Spleen (tissue), 11 donors: ENCODE data around the gene PADI2. TPM values are rescaled to one million over a fixed set of nuclear protein-coding genes. Genes with fewer than 3 reads are reported as not detected.

Experiments used
- DNase-seq: peaks from one replicate; pipeline ENCODE4 v3.0.0-alpha.2; 2020
- H3K27ac ChIP-seq, 8 donors: fragments of 200-600 bp; sonication (generic) in 7 of 8; 1 replicate in 4 of 8; 2 replicates in 4 of 8; pipeline versions ENCODE4 v1.5.0 to v1.8.0; 2016 to 2021; ENCODE audit warnings: inconsistent platforms in 4 of 8, mild to moderate bottlenecking in 4 of 8, moderate library complexity in 1 of 8
- H3K27me3 ChIP-seq, 7 donors: fragments of 200-600 bp; sonication (generic) in 6 of 7; replicated peaks in 1 of 7; 1 replicate in 4 of 7; 2 replicates in 3 of 7; pipeline versions ENCODE4 v1.5.0 to v1.8.0; 2016 to 2021; ENCODE audit warnings: inconsistent platforms in 3 of 7, mild to moderate bottlenecking in 1 of 7
- H3K36me3 ChIP-seq, 6 donors: fragments of 200-600 bp; sonication (generic) in 5 of 6; 1 replicate in 4 of 6; 2 replicates in 2 of 6; pipeline versions ENCODE4 v1.5.0 to v1.8.0; 2016 to 2021; ENCODE audit warnings: inconsistent platforms in 2 of 6
- H3K4me1 ChIP-seq, 6 donors: fragments of 200-600 bp; sonication (generic) in 5 of 6; 1 replicate in 3 of 6; 2 replicates in 3 of 6; pipeline versions ENCODE4 v1.5.0 to v1.8.0; 2016 to 2021; ENCODE audit warnings: inconsistent platforms in 3 of 6
- H3K4me3 ChIP-seq, 8 donors: fragments of 200-600 bp; sonication (generic) in 7 of 8; 1 replicate in 4 of 8; 2 replicates in 4 of 8; pipeline versions ENCODE4 v1.5.0 to v1.8.0; 2016 to 2021; ENCODE audit warnings: inconsistent platforms in 4 of 8, mild to moderate bottlenecking in 4 of 8, moderate library complexity in 2 of 8
- H3K9me3 ChIP-seq, 8 donors: fragments of 200-600 bp; sonication (generic) in 7 of 8; 1 replicate in 4 of 8; 2 replicates in 4 of 8; pipeline versions ENCODE4 v1.5.0 to v1.8.0; 2016 to 2021; ENCODE audit warnings: inconsistent platforms in 4 of 8
- POLR2A ChIP-seq, 3 donors: fragments of 450-650 bp; IDR thresholded peaks; one replicate each; pipeline ENCODE4 v1.5.1; 2017; ENCODE audit warnings: antibody characterized with exemption in 3 of 3, mild to moderate bottlenecking in 1 of 3
- POLR2AphosphoS5 ChIP-seq, 3 donors: sonication (generic); formaldehyde crosslinking; IDR thresholded peaks; one replicate each; pipeline ENCODE4 v1.5.1; 2017; ENCODE audit warnings: antibody characterized with exemption in 3 of 3
- WGBS, 5 donors: extraction: QIAGEN DNeasy Blood & Tissue Kit in 3 of 5; methylation state at CpG; one replicate each; pipeline versions ENCODE4 v1.1.5 to v1.1.7; 2013 to 2018; 5-methylcytosine and 5-hydroxymethylcytosine counted together
- intact Hi-C: fragments of 100-400 bp; cut with DNase I; formaldehyde crosslinking; loops from one replicate; pipeline ENCODE4 v1.15.0; 2023; ENCODE audit warnings: low total_unique reads
- polyA plus RNA-seq, 3 donors: library from polyadenylated mRNA; stranded (reverse); fragments of 200-250 nt; gene quantifications; one replicate each; pipeline ENCODE4 v1.2.1, GENCODE V29; 2013
- total RNA-seq, 7 donors: library from RNA; depleted of rRNA in 3 of 7; stranded (reverse); fragments of >200 nt in 3 of 7; fragmentation: NEBNext Ultra II Directional in 4 of 7; extraction: Animal tissue kit (Norgen Biotek cat#: 25700) in 4 of 7; gene quantifications; one replicate each; pipeline versions ENCODE4 v1.1.0 to v1.2.1, GENCODE V29; 2016 to 2021
- TF ChIP-seq, protein P1 (sequence below), 11 experiments: fragments of 200-600 bp in 7 of 11; fragments of 450-650 bp in 4 of 11; sonication (generic) in 4 of 11; IDR thresholded peaks in 8 of 11; conservative IDR thresholded peaks in 3 of 11; 1 replicate in 7 of 11; 2 replicates in 4 of 11; pipeline versions ENCODE4 v1.4.0 to v1.8.0; 2016 to 2021; ENCODE audit warnings: antibody characterized with exemption in 11 of 11, inconsistent platforms in 4 of 11, mild to moderate bottlenecking in 1 of 11
- donor health status: healthy with polysubstance abuse.
- donor health status: DM: no; HTN: no; CAD: no; lungs with moderate emphysema.
- donor health status: DM: no; HTN: no; CAD: no.
- donor health status: Bipolar disorder and iron deficiency.
- donor health status: healthy.
- donor health status: DM: no; HTN: no; CAD: no.
- donor health status: DM: yes; HTN: yes; CAD: no.

Gene PADI2
- total and polyA plus RNA-seq, 10 donors: 0.50 to 63.6 (median 18.6) TPM

DNA sequence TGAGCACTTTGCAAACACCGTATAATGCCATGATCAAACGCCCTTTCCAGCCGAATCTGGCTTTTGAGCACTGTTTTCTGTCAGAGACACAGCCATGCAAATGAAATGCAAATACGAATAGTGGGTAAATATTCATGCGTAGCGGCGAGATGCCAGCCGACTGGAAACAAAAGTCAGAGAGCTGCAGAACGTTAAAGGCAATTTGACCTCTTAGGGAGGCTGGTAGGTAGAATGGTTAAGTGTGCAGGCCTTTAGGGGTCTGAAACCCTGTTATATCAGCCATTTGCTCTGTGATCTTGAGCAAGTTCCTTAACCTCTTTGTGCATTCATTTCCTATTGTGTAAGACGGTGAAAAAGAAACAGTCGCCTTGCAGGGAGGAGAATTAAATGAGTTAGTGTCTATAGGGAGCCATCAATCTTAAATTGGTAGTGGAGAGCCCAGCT is 58.9 kb downstream of the PADI2 start:
- intact Hi-C loops: no loop called here
- H3K4me1 ChIP-seq: peaks cover 0 to 53% (median 21%) of the 10 kb centered on the region in 6 donors
- H3K27ac ChIP-seq: peak overlapping the region in 6 of 8 donors; percentile 6 to 87 (median 75)
- TF ChIP-seq, protein P1, sequence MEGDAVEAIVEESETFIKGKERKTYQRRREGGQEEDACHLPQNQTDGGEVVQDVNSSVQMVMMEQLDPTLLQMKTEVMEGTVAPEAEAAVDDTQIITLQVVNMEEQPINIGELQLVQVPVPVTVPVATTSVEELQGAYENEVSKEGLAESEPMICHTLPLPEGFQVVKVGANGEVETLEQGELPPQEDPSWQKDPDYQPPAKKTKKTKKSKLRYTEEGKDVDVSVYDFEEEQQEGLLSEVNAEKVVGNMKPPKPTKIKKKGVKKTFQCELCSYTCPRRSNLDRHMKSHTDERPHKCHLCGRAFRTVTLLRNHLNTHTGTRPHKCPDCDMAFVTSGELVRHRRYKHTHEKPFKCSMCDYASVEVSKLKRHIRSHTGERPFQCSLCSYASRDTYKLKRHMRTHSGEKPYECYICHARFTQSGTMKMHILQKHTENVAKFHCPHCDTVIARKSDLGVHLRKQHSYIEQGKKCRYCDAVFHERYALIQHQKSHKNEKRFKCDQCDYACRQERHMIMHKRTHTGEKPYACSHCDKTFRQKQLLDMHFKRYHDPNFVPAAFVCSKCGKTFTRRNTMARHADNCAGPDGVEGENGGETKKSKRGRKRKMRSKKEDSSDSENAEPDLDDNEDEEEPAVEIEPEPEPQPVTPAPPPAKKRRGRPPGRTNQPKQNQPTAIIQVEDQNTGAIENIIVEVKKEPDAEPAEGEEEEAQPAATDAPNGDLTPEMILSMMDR (IDR thresholded peaks at IDR 0.05 in 8 of 11, conservative IDR thresholded peaks at IDR 0.05 in 3 of 11): no peak
- TF ChIP-seq POLR2AphosphoS5 (IDR thresholded peaks at IDR 0.05): no peak
- no peak for TF ChIP-seq POLR2A (IDR thresholded peaks at IDR 0.05)
- no peak for DNase-seq
- no peaks in the 10 kb centered on the region for H3K36me3 ChIP-seq
- peaks cover 0 to 7% (median 0%) of the 10 kb centered on the region in 7 donors for H3K27me3 ChIP-seq
- WGBS, 5 donors: 28 to 60% (median 40%) methylated on average over 11 of the region's 11 CpGs
- H3K4me3 ChIP-seq: peak overlapping the region in 1 of 8 donors; percentile 27
- peaks cover 0 to 10% (median 7%) of the 10 kb centered on the region in 8 donors for H3K9me3 ChIP-seq

DNA sequence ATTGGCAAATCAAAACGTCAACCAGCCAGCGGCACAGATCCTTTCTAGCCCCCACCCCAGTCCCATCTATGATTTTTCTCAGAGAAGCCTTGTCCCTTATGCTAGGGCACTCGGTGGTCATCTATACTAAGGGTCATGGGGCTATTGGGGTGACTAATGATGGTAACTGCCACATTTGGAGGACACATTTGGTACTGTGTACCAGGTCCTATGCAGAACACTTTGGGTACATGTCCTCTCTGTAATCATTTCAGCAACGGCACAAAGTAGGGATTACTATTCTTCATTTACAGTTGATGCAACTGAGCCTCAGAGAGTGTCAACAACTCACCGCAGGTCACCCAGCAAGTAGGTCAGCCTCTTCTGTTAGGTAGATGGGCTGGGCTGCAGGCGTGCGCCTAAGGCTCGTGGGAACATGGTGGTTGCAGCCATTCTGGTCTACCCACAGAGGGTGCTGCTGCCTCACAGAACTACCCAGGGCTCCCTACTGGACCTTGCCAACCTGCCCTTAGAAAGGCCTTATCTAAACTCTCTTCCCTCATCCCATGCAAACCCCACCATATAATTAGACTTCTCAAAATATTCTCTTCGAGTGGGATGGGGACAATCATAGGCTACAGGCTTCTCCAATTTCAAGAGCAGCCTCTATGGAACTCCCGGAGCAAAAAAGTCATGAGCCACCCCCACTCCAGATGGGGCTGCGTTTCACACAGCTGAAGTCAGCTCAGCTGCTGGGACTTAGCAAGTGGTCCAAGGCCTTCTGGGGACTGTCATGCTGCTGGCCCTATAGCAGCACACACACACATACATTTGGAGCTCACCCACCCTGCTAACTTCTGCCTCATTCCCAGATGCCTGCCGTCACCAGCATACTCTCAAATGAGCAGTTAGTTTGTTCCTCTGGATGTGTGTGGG is 59.6 kb downstream of the PADI2 start:
- WGBS, 5 donors: 33 to 51% (median 37%) methylated on average over 12 of the region's 12 CpGs
- H3K4me1 ChIP-seq: peaks cover 0 to 55% (median 25%) of the 10 kb centered on the region in 6 donors
- peaks cover 0 to 3% (median under 1%) of the 10 kb centered on the region in 8 donors for H3K9me3 ChIP-seq
- peaks cover 0 to 7% (median 0%) of the 10 kb centered on the region in 7 donors for H3K27me3 ChIP-seq
- intact Hi-C loops: no loop called here
- peak overlapping the region in 6 of 8 donors; percentile 6 to 87 (median 75) for H3K27ac ChIP-seq
- peak in 1 of 3 donors; percentile 7 for TF ChIP-seq POLR2AphosphoS5 (IDR thresholded peaks at IDR 0.05)
- TF ChIP-seq POLR2A (IDR thresholded peaks at IDR 0.05): no peak
- TF ChIP-seq, protein P1 (IDR thresholded peaks at IDR 0.05 in 8 of 11, conservative IDR thresholded peaks at IDR 0.05 in 3 of 11): peak; percentile 48 to 84 (median 59)
- H3K36me3 ChIP-seq: no peaks in the 10 kb centered on the region
- H3K4me3 ChIP-seq: peak overlapping the region in 1 of 8 donors; percentile 27
- DNase-seq: peak; percentile 89

DNA sequence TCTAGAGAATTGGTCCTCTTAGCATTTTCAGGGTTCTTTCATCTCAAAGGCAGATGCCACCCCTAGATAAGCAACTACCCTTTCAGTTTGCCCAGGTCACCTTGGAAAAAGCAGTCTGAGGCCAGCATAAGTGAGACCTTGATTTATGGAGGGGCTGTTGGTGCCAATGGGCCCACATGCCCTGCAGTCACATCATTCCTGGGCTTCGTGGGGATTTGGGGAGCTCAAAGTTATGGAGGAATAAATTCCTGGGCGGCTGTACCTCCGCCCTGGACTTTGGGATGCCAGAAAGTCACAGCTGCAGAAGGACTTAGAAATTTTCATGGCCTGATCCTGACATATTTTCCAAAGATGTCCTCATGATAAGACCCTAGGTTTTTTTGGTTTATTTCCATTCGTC is 62.7 kb downstream of the PADI2 start:
- WGBS, 5 donors: 83 to 95% (median 90%) methylated on average over 4 of the region's 4 CpGs
- Histone ChIP-seq H3K36me3 (peaks cover 0 to 6% (median 0%) of the 10 kb centered on the region in 6 donors), H3K4me1 (peaks cover 11 to 55% (median 40%) of the 10 kb centered on the region in 6 donors), H3K9me3 (no peaks in the 10 kb centered on the region), H3K4me3 (no peak overlapping the region), H3K27ac (no peak overlapping the region), H3K27me3 (peaks cover 0 to 7% (median 0%) of the 10 kb centered on the region in 7 donors)
- no peak for DNase-seq
- intact Hi-C loops: no loop called here
- TF ChIP-seq POLR2AphosphoS5 (IDR thresholded peaks at IDR 0.05) (no peak), POLR2A (IDR thresholded peaks at IDR 0.05) (no peak)
- TF ChIP-seq, protein P1 (IDR thresholded peaks at IDR 0.05 in 8 of 11, conservative IDR thresholded peaks at IDR 0.05 in 3 of 11): no peak

DNA sequence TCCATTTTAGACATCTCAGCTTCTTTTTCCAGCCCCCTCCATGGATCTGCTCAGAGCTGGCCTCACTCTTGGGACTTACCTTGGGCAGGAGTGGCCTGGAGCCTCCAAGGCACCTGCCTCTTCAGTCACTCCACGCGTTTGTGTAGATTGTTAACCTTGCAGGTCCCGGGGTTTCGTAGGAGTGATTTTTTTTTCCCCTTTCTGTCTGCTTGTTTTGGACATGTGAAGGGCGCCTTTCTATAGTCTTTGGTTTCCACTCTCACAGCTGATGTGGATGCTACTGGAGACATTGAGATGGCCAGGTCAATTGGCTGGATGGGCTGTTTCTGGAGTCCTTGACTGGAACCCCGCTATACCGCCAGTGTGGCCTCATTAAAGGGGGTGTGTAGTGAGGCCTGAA is 63.5 kb downstream of the PADI2 start:
- H3K27me3 ChIP-seq: peaks cover 0 to 7% (median 0%) of the 10 kb centered on the region in 7 donors
- H3K4me3 ChIP-seq: no peak overlapping the region
- H3K9me3 ChIP-seq: no peaks in the 10 kb centered on the region
- 91 to 95% (median 92%) methylated on average over 7 of the region's 7 CpGs for WGBS, 5 donors
- intact Hi-C loops: no loop called here
- TF ChIP-seq POLR2A (IDR thresholded peaks at IDR 0.05): no peak
- TF ChIP-seq, protein P1 (IDR thresholded peaks at IDR 0.05 in 8 of 11, conservative IDR thresholded peaks at IDR 0.05 in 3 of 11): no peak
- TF ChIP-seq POLR2AphosphoS5 (IDR thresholded peaks at IDR 0.05): no peak
- DNase-seq: no peak
- H3K36me3 ChIP-seq: peaks cover 0 to 14% (median 3%) of the 10 kb centered on the region in 6 donors
- no peak overlapping the region for H3K27ac ChIP-seq
- peaks cover 11 to 55% (median 43%) of the 10 kb centered on the region in 6 donors for H3K4me1 ChIP-seq
